ENCODE data around the gene ZNF319.

The ZNF319 gene

DNA sequence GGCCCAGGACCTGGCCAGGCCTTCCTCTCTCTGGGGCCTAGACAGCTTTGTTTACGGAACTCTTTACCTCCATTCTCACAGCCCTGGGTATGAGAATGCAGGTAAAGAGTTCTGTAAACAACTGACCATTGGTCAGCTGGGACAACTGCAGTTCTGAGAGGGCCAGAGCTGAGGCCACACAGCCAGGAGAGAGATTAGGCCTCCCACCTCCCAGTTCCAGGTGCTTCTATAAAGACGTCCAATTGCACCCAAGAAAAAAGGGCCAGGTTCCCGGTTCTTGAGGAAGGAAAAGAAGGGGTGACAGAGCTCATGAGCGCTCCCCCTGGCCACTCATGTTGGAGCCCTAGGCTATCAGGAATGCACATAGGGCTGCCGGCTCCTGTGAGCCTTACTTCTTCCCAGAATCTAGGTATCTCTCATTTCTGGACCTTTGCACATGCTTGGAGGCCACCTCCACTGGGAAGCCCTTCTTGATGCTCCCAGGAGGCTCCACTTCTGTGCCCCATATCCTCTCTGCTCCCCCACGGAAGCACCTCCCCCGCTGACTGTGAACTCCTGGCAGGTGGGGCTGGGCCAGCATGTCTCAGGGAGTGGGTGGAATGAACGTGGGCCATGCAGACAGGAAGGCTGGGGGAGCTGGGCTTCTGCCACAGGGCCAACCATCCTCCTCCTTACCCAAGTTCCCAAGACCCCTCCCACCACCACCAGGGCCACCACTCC is 42.6 kb downstream of the ZNF319 start:
- in situ Hi-C loops (cut with MboI; ENCODE audit: low sequenced_read_pairs), result no loop called here

DNA sequence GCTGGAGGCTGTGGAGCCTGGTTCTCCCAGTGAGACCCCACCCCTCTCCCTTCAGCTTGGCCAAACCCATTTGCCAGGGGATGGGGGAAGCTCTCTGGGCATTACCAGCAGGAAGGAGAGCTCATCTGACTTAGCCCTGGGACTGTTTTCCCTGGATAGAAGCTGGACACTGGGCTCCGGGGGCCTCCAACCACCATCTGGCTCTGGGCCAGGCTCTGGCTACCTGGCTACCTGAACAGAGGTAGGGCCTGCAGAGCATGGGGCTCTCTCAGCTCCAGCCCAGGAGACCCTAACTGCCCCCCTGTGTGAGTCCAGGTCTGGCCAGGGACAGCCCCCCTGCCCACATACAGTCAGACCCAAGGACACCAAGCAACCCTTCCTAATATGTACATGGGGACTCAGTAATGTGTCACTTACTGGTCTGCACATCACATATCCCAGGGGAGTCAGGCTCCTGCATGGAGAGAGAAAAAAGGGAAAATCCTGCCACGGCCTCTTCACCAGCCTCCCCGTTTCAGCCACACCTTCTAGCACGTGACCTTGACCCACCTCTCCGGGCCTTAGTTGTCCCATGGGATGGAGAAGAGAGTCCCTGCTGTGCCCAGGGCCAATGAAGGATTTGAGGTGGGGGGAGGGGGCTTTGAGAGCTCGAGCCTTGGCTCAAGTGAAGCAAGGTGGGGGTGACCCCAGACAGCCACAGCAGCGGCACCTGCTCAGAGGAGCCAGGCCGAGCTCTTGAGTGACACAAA is 43.4 kb downstream of the ZNF319 start:
- in situ Hi-C loops (cut with MboI; ENCODE audit: low sequenced_read_pairs), result no loop called here

DNA sequence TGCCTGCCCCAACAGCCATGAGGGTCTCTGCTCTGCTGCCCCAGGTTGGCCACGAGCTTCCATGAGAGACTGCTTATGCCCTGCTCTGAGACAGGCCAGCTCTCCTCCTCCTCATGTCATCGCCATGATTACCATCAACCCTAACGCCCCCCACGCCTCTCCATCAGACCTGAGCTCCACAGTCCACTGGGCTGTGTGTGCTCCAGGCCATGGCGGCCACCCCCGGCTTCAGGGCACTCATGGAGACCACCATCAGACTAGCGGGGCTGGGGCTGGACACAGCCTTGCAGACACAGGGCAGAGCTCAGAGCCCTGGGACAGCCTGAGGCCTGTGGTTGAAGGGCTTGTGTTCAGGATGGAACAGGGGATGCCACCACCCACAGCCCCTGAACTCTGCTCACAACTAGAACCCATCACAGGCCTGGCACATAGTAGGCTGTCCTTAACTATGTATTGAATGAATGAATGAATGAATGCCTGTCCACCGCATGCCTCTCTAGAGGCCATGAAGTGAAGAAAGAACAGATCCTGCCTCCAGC is 44.1 kb downstream of the ZNF319 start:
- in situ Hi-C loops (cut with MboI; ENCODE audit: low sequenced_read_pairs), result no loop called here

DNA sequence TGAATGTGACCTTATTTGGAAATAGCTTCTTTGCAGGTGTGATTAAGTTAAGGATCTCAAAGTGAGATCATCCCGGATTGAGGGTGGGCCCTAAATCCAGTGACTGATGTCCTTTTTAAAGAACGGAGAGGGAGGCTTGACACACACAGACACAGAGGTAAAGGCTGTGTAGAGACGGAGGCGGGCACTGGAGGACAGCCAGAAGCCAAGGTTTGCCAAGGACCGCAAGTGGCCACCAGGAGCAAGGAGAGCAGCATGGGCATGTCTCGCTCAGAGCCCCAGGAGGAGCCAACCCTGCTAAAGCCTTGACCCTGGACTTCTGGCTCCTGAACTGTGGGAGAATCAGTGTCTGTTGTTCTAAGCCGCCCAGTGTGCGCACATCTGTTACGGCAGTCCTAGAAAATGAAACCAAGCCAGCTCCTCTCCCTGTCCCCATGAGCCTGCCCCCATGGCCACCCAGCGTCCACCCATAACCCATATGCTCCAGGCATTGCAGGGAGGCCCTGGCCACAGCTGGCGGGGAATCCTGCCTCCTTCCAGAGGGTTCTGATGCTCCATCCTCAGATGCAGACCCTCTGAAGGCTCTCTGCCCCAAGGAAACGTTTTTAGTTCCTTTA is 44.8 kb downstream of the ZNF319 start:
- in situ Hi-C loops (cut with MboI; ENCODE audit: low sequenced_read_pairs), result no loop called here

DNA sequence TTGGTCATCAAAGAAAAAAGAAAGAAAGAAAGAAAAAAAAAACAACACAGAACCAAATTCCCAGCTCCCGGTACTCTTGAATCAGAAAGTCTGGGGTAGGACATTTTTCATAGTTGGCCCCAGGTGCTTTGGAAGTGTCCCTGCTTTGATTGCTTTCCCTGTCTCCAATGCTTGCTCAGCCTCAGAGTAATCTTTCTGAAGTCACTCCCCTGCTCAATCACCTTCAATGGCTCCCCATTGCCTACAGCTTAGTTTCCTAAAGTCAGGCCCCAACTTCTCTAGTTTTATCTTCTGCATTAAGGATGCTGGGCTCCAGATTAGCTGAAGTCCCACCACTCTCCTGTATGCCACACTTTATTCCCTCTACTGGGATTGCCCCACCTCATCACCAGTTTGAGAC is 46.6 kb downstream of the ZNF319 start:
- in situ Hi-C loops (cut with MboI; ENCODE audit: low sequenced_read_pairs), result no loop called here

DNA sequence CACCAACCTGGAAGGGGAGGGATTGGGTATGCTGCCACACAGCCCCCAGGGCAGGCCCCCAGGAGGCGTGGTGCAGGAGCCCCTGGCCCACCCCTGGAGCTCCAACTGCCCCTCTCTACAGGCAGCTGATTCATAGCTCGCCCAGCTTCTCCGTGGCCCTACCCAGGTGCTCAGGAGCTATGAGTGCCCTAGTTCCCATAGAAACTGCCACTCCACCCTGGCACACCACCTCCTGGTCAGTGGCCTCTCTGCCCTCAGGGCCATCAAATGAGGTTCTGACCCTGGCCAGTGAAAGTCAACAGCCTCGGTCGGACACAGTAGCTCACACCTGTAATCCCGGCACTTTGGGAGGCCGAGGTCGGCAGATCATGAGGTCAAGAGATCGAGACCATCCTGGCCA is 47.6 kb downstream of the ZNF319 start:
- in situ Hi-C loops (cut with MboI; ENCODE audit: low sequenced_read_pairs), result no loop called here

DNA sequence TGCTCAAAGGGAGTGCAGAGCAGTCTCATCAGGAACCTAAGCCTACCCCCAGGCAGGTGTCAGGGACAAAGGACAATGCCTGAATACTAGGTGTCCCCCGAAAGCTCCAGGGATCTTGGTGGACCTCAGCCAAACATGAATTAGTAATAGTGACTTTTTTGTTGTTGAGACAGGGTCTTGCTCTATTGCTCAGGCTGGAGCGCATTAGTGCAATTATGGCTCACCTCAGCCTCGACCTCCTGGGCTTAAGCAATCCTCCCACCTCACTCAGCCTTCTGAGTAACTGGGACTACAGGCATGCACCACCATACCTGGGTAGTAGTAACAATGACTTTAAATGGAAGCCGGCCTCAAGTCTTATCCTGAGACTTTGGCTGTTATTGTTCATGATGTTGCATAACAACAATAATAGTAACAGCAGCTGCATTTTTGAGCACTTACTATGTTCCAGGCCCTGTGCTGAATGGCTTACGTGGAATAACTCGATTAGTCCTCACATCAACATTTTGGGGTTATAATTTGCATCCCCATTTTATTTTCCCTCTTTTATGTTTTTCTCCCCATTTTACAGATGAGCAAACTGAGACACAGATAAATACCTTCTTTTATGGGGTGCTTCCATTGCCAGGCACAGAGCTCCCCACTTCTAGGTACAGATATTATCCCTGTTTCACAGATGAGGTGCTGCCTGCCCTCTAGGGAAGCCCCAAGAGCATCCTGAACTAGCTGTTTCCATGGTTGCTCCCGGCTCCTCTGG is 49.1 kb downstream of the ZNF319 start:
- in situ Hi-C loops (cut with MboI; ENCODE audit: low sequenced_read_pairs), result no loop called here

DNA sequence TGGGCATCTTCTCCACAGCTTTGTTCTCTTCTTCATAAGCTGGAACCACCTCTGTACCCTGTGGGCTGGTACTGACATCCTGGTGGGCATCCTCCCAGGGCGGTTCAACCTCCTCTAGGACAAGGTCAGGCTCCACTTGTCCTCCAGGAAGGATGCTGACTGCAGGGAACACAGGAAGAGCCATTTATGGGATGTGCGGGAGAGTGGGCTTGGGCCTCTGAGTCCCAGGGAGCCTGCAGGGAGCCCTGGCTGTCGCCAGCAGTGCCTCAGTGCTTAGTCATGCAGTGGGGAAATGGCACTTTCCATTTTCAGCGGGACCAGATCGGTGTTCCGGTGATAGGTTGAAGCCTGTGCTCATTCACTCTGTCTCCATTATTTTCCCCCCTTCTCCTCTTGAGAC is 50.1 kb downstream of the ZNF319 start:
- in situ Hi-C loops (cut with MboI; ENCODE audit: low sequenced_read_pairs), result no loop called here

DNA sequence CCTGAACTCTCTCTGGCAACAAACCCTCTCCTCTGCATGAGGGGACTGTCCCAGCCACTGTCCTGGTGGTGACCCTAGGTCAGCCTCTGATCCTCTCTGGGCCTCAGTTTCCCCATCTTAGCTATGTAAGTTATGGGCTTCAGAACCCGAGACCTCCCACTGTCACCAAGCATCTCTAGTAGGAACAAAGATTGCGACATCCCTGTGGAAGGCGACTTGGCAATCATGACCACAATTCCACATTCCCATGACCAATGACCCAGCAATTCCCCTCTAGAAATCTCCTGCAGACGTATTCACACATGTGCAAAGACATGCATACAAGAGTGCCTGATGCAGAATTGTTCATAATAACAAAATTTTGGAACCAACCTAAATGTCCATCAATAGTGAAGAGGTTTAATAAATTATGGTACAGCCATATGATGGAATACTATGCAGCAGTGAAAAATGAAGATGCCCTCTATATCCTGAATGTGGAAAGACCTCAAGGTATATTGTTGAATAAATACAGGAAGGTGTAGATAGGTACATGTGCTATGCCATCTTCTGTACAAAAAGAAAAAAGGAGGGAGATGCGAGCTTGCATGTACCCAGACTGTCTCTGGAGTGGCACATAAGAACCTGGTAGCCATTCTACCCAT is 50.8 kb downstream of the ZNF319 start:
- in situ Hi-C loops (cut with MboI; ENCODE audit: low sequenced_read_pairs), result no loop called here

DNA sequence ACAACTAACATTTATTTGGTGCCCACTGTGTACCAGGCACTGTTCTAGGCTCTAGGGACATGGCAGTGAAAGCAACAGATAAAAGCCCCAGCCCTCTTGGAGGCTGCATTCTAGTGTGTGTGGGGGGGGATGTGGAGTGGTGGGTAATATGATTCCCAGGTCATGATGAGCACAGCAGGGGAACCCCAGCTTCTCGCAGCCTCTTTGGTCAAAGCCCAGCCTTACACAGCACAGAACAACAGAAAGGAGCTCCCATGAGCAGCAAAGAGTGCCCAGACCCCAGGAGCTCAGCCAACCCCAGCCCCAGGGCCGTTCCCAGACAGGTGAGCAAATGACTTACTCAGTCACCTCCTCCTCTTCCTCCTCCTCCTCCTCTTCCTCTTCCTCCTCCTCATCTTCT is 51.5 kb downstream of the ZNF319 start:
- in situ Hi-C loops (cut with MboI; ENCODE audit: low sequenced_read_pairs), result no loop called here

DNA sequence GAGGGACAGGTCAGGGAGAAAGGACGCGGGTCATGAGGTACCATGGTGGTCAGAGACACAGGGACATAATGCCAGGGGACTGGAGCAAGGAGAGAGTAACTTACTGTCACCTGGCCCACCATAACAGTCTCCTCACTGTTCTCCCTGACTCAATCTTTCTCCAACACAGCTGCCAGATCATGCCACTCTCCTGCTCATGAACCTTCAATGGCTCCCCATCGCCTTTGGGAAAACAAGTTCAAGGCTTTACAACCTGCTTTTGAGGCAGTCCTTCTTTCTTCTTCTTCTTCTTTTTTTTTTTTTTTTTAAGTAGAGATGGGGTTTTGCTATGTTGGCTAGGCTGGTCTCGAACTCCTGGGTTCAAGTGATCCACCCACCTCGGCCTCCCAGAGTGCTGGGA is 52.4 kb downstream of the ZNF319 start:
- in situ Hi-C loops (cut with MboI; ENCODE audit: low sequenced_read_pairs), result no loop called here

DNA sequence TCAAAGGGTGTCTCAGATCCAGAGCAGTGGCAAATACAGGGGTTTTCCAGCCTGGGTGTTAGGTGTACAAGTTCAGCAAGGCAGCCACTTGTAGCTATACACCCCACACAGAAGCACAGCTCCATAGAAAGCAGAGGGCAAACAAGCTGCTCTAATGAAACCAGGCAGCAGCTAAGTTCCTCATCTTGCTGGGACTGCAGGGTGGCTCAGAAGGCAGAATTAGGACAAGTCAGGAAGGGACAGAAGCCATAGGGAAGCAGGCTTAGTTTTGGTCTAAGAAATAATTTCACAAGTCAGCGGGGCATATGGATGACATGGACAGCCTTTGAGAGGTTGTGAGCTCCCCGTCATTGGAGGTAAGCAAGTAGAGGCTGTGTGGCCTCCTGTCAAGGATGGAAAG is 53.2 kb downstream of the ZNF319 start:
- in situ Hi-C loops (cut with MboI; ENCODE audit: low sequenced_read_pairs), result no loop called here

DNA sequence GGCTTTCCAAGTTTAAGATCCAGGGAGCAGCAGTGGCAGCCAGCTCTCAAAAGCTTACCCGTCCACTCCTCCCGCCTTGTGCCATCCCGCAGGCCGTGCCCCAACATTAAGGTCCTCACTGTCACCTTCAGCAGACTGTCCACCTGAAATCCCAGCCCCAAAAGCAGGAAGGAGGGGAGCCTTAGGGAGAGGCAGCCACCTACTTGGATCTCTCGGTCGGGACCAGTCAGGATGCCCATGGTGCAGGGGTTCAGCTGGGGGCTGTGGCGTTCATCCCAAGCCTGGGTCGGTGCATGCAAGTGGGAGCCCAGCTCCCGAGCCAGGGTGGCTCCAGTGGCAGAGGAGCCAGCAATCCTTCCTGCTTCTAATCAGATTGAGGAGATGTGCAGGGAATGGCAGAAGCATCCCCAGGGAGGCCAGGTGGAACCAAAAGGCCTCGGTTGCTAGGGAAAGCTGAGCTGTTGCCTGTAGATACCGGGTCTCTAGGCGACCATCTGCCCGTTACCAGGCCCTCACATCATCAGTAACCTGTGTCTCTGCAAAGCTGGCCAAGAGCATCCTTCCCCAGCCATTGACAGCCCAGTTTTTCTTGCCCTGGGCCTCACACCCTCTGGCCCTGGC is 54.2 kb downstream of the ZNF319 start:
- in situ Hi-C loops (cut with MboI; ENCODE audit: low sequenced_read_pairs), result no loop called here

DNA sequence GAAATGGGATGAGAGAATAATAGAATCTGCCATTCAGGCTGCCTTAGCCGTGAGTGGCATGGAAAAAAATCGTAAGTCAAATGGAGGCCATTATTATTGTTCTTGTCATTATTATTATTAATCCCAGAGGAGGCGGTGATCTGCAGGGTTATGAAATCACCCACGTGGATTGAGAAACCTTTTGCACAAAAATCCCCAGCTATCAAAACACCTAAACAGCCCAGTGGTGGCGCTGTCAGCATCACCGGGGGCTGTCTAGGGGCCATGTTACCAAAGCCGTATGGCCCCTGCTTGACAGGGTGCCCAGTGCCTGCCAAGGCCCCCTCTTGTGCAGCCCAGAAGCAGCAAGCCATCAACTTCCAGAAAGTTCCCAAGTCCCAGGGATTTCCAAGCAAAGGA is 54.7 kb downstream of the ZNF319 start:
- in situ Hi-C loops (cut with MboI; ENCODE audit: low sequenced_read_pairs), result no loop called here

DNA sequence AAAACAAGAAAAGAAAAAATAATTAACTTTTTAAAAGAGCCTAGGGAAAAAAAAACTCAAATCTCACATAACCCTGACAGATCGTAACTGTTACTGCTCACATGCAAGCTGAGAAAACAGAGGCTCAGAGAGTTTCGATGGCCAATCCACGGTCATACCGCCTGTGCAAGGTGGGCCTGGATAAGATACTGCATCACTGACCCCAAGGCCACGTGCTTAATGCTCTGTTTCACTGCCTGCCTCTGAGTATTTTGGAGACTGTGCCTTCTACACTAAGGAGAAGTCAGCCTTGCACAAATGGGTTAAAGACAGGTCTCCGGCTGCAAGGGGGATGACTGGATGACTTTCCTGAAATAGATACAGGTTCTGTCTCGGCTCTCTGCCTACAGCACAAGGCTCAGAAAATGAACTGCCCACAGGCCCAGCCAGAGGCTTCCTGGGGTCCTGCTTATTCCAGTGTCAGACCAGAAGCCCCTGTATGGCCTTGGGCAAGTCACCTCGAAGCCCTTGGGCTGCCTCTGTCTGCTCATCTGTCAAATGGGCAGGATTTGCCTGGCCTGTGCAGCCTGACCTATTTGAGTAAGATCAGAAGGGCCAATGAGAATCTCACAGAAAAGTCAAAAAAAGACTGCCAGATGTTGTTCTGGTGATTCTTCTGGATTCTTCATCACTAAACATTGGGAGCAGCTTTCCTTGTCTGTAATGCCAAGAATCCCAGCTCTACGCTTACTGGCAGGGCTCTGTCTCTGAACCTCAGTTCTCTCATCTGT is 55.3 kb downstream of the ZNF319 start:
- in situ Hi-C loops (cut with MboI; ENCODE audit: low sequenced_read_pairs), result no loop called here
